ENCODE results near the gene RNF167. TPM values are rescaled to one million over a fixed set of nuclear protein-coding genes. Genes with fewer than 3 reads are reported as not detected.

The RNF167 gene
- total and polyA plus RNA-seq, 2 of the 13 experiments (the other 11 are each of a cell fraction or from before 2014, with no cell fraction given) = 44.1 to 45.4 TPM

- TF ChIP-seq DRAP1 (CRISPR knock-in tag; IDR thresholded peaks at IDR 0.05) (no peak), ETV5 (CRISPR knock-in tag; IDR thresholded peaks at IDR 0.05; ENCODE audit: borderline replicate concordance) (no peak), PPARG (CRISPR knock-in tag; conservative IDR thresholded peaks at IDR 0.05) (no peak), ZNF616 (CRISPR knock-in tag; IDR thresholded peaks at IDR 0.05; ENCODE audit: low read depth) (no peak), ZNF407 (CRISPR knock-in tag; IDR thresholded peaks at IDR 0.05; ENCODE audit: not compliant biosample characterization) (no peak), PCBP2 (optimal IDR thresholded peaks at IDR 0.05; ENCODE audit: low read depth, low read length, poor library complexity, severe bottlenecking) (no peak), MYNN (CRISPR knock-in tag; IDR thresholded peaks at IDR 0.05; ENCODE audit: low read depth) (no peak), ZNF121 (CRISPR knock-in tag; IDR thresholded peaks at IDR 0.05) (no peak), AHDC1 (CRISPR knock-in tag; IDR thresholded peaks at IDR 0.05; ENCODE audit: borderline replicate concordance) (no peak)
These were observed 46.8 kb upstream of the RNF167 start (continued) for GRCh38 chr17:4893272-4893671.

All from HepG2 (cell line).